Panc1 (cell line): ENCODE measurements around the gene RUNX1. TPM values are rescaled to one million over a fixed set of nuclear protein-coding genes. Genes with fewer than 3 reads are reported as not detected.

ENCODE experiments used
- ATAC-seq: fragments of 200-7000 bp; cut with Tn5 transposase; 2 replicates; pipeline ENCODE4 v1.9.1; 2020; ENCODE audit warnings: mild to moderate bottlenecking, moderate library complexity
- BruUV-seq: library from RNA; stranded (reverse); fragments of 400-500 nt; replicated peaks from 2 replicates; lab custom pipeline; 2021; lab: Mats Ljungman, UMichigan
- CTCF ChIA-PET: fragments of 300-600 bp; sonication (Branson Sonifier 250); formaldehyde crosslinking; loops from one replicate; lab custom pipeline; 2022; ENCODE audit warnings: antibody characterized with exemption; lab: Charles Lee
- POLR2A ChIA-PET: fragments of 300-600 bp; sonication (Branson Sonifier 250); formaldehyde crosslinking; loops from one replicate; lab custom pipeline; 2022; ENCODE audit warnings: antibody characterized with exemption; lab: Charles Lee
- DNase-seq: peaks from one replicate; pipeline ENCODE4 v3.0.0-alpha.2; 2010; ENCODE audit warnings: low read depth, low spot score
- H3K27ac ChIP-seq: 2 replicates; pipeline ENCODE4 v1.5.1; 2011; ENCODE audit warnings: mild to moderate bottlenecking, low read length, inconsistent platforms
- H3K27me3 ChIP-seq: fragments of 200-500 bp; sonication (Bioruptor generic); 2 replicates; pipeline ENCODE4 v1.6.0; 2014; ENCODE audit warnings: low read length, inconsistent platforms; ENCODE audit not compliant: control insufficient read depth, insufficient read depth
- H3K36me3 ChIP-seq: fragments of 200-500 bp; sonication (Bioruptor generic); 2 replicates; pipeline ENCODE4 v1.5.1; 2014; ENCODE audit warnings: inconsistent platforms, mild to moderate bottlenecking, low read length, moderate library complexity; ENCODE audit not compliant: control insufficient read depth, insufficient read depth
- H3K4me1 ChIP-seq: 2 replicates; pipeline ENCODE4 v1.5.1; 2011; ENCODE audit warnings: inconsistent platforms, mild to moderate bottlenecking, low read length, moderate library complexity; ENCODE audit not compliant: control insufficient read depth, insufficient read depth
- H3K4me3 ChIP-seq, 2 experiments: 2 replicates each; pipeline ENCODE4 v1.5.1; 2011 to 2012; ENCODE audit warnings: low read depth in 2 of 2, low read length in 2 of 2, mild to moderate bottlenecking in 2 of 2, inconsistent platforms in 1 of 2, moderate library complexity in 1 of 2
- H3K9me3 ChIP-seq: fragments of 200-500 bp; sonication (Bioruptor generic); 2 replicates; pipeline ENCODE4 v1.5.1; 2014; ENCODE audit warnings: low read depth, mild to moderate bottlenecking, inconsistent platforms, low read length, moderate library complexity; ENCODE audit not compliant: control insufficient read depth, insufficient read depth
- POLR2AphosphoS5 ChIP-seq: IDR thresholded peaks from 2 replicates; pipeline ENCODE4 v1.6.1; 2012; ENCODE audit warnings: mild to moderate bottlenecking, low read depth, low read length, moderate library complexity
- SIN3A ChIP-seq: IDR thresholded peaks from 2 replicates; pipeline ENCODE4 v1.6.1; 2012; ENCODE audit warnings: low read depth, mild to moderate bottlenecking, low read length, moderate library complexity, borderline replicate concordance; ENCODE audit not compliant: insufficient read depth
- TCF7L2 ChIP-seq: IDR thresholded peaks from 2 replicates; pipeline ENCODE4 v1.6.1; 2011; ENCODE audit warnings: mild to moderate bottlenecking, low read depth, low read length, inconsistent platforms
- in situ Hi-C: cut with HindIII; loops from 2 replicates; pipeline ENCODE4 v1.10.0; 2016; ENCODE audit warnings: low sequenced_read_pairs, low pct_unique_long_range_greater_than_20kb
- intact Hi-C: fragments of 100-400 bp; cut with micrococcal nuclease; formaldehyde crosslinking; loops from one replicate; pipeline ENCODE4 v1.10.0; 2022; ENCODE audit not compliant: unreplicated experiment
- total RNA-seq: library from RNA; stranded (reverse); gene quantifications from one replicate; pipeline ENCODE4 v1.2.1, GENCODE V29; 2021; ENCODE audit not compliant: unreplicated experiment
- TF ChIP-seq, protein P1 (sequence below): fragments of 450-650 bp; IDR thresholded peaks from 2 replicates; pipeline ENCODE4 v1.5.1; 2017; ENCODE audit warnings: mild to moderate bottlenecking
- TF ChIP-seq, protein P2 (sequence below), 2 experiments: IDR thresholded peaks; 2 replicates each; pipeline ENCODE4 v1.6.1; 2011 to 2012; ENCODE audit warnings: low read depth in 2 of 2, control low read depth in 1 of 2, low read length in 1 of 2, mild to moderate bottlenecking in 1 of 2, moderate library complexity in 1 of 2; ENCODE audit not compliant: insufficient read depth in 1 of 2

RUNX1 gene
- total RNA-seq, 1 experiment from 2014 or later: 22.4 TPM

DNA sequence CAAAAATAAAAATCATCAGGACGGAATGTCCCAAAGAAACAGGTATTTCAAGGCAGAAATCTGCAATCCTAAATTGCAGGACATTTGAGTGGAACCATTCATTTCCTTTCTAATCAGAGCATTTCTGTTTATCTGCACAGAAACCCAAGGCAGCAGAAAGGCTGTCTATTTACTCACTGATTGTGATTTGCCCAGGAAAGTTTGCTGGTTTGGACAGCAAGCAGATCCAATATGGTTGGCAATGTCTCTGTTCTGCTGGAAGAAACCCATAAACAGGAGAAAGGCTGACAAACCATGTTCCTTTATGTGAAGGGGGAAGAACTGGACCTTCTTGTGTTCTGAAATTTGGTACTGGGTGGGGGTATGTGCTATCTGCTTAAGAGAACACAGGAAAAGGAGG is 260.2 kb downstream of the RUNX1 start:
- TSS peak; percentile 64 for BruUV-seq
- Histone ChIP-seq H3K27ac (no peak overlapping the region), H3K36me3 (no peaks in the 10 kb centered on the region; the same call in 1 of the 2 replicates), H3K4me3 (no peak overlapping the region), H3K4me1 (no peaks in the 10 kb centered on the region), H3K27me3 (no peaks in the 10 kb centered on the region), H3K9me3 (no peaks in the 10 kb centered on the region)
- ATAC-seq (no peak), DNase-seq (no peak)
- POLR2A ChIA-PET: no interaction called here
- in situ Hi-C loops (no loop called here), intact Hi-C loops (no loop called here)
- CTCF ChIA-PET: no interaction called here
- TF ChIP-seq TCF7L2 (no peak), POLR2AphosphoS5 (no peak), SIN3A (no peak)
- TF ChIP-seq, protein P1, sequence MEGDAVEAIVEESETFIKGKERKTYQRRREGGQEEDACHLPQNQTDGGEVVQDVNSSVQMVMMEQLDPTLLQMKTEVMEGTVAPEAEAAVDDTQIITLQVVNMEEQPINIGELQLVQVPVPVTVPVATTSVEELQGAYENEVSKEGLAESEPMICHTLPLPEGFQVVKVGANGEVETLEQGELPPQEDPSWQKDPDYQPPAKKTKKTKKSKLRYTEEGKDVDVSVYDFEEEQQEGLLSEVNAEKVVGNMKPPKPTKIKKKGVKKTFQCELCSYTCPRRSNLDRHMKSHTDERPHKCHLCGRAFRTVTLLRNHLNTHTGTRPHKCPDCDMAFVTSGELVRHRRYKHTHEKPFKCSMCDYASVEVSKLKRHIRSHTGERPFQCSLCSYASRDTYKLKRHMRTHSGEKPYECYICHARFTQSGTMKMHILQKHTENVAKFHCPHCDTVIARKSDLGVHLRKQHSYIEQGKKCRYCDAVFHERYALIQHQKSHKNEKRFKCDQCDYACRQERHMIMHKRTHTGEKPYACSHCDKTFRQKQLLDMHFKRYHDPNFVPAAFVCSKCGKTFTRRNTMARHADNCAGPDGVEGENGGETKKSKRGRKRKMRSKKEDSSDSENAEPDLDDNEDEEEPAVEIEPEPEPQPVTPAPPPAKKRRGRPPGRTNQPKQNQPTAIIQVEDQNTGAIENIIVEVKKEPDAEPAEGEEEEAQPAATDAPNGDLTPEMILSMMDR: no peak
- TF ChIP-seq, protein P2, sequence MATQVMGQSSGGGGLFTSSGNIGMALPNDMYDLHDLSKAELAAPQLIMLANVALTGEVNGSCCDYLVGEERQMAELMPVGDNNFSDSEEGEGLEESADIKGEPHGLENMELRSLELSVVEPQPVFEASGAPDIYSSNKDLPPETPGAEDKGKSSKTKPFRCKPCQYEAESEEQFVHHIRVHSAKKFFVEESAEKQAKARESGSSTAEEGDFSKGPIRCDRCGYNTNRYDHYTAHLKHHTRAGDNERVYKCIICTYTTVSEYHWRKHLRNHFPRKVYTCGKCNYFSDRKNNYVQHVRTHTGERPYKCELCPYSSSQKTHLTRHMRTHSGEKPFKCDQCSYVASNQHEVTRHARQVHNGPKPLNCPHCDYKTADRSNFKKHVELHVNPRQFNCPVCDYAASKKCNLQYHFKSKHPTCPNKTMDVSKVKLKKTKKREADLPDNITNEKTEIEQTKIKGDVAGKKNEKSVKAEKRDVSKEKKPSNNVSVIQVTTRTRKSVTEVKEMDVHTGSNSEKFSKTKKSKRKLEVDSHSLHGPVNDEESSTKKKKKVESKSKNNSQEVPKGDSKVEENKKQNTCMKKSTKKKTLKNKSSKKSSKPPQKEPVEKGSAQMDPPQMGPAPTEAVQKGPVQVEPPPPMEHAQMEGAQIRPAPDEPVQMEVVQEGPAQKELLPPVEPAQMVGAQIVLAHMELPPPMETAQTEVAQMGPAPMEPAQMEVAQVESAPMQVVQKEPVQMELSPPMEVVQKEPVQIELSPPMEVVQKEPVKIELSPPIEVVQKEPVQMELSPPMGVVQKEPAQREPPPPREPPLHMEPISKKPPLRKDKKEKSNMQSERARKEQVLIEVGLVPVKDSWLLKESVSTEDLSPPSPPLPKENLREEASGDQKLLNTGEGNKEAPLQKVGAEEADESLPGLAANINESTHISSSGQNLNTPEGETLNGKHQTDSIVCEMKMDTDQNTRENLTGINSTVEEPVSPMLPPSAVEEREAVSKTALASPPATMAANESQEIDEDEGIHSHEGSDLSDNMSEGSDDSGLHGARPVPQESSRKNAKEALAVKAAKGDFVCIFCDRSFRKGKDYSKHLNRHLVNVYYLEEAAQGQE (IDR thresholded peaks at IDR 0.05; ENCODE audit: insufficient read depth in 1 of 2, low read depth in 2 of 2, low read length in 1 of 2): no peak

DNA sequence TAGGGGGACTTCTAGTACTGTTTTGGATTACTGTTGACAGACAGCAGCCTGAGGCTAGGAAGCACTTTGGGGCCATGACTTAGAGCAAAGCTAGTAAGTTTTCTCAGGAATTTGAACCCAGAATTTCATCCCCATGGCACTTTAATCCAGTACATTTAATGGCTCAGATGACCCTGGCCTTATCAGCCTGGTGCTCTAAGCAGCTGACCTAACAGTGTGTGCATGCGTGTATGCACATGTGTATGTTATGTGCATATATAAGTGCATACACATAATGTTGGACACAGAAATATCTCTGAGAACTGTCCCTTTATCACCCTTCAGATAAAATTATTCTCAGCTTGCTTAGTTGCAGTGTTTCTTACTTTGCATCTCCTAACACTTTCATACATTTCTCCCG is 265.3 kb downstream of the RUNX1 start:
- H3K4me1 ChIP-seq: no peaks in the 10 kb centered on the region
- H3K4me3 ChIP-seq: no peak overlapping the region
- no peaks in the 10 kb centered on the region for H3K9me3 ChIP-seq
- H3K36me3 ChIP-seq: no peaks in the 10 kb centered on the region
- DNase-seq (no peak), ATAC-seq (no peak)
- CTCF ChIA-PET: no interaction called here
- BruUV-seq: no TSS peak
- intact Hi-C loops (no loop called here), in situ Hi-C loops (no loop called here)
- TF ChIP-seq SIN3A (no peak), POLR2AphosphoS5 (no peak), TCF7L2 (no peak)
- TF ChIP-seq, protein P1: no peak
- TF ChIP-seq, protein P2 (IDR thresholded peaks at IDR 0.05; ENCODE audit: insufficient read depth in 1 of 2, low read depth in 2 of 2, low read length in 1 of 2): no peak
- H3K27ac ChIP-seq: no peak overlapping the region
- POLR2A ChIA-PET: no interaction called here
- no peaks in the 10 kb centered on the region for H3K27me3 ChIP-seq
